Epithelial cell of proximal tubule (primary cell): ENCODE measurements around the gene RNF167. TPM values are rescaled to one million over a fixed set of nuclear protein-coding genes. Genes with fewer than 3 reads are reported as not detected.
"Not testable (repeated sequence)": the region's sequence is repeated elsewhere in the genome, so short reads cannot be mapped to it uniquely, and the experiment has no call there.

Experiments used
- DNase-seq: peaks from one replicate; pipeline ENCODE4 v3.0.0-alpha.2; 2011; ENCODE audit warnings: low read depth
- H3K4me3 ChIP-seq: 2 replicates; pipeline ENCODE4 v1.5.1; 2011; ENCODE audit warnings: low read depth, mild to moderate bottlenecking, low read length
- total RNA-seq: library from RNA; depleted of rRNA; stranded (reverse); fragments of >200 nt; gene quantifications from 2 replicates; pipeline ENCODE4 v1.2.3, GENCODE V29; 2015
- TF ChIP-seq, protein P1 (sequence below): conservative IDR thresholded peaks from 2 replicates; pipeline ENCODE4 v1.5.1; 2012; ENCODE audit warnings: low read depth, mild to moderate bottlenecking, low read length

Gene RNF167
- total RNA-seq, 1 donor from 2014 or later: 55.1 TPM

DNA sequence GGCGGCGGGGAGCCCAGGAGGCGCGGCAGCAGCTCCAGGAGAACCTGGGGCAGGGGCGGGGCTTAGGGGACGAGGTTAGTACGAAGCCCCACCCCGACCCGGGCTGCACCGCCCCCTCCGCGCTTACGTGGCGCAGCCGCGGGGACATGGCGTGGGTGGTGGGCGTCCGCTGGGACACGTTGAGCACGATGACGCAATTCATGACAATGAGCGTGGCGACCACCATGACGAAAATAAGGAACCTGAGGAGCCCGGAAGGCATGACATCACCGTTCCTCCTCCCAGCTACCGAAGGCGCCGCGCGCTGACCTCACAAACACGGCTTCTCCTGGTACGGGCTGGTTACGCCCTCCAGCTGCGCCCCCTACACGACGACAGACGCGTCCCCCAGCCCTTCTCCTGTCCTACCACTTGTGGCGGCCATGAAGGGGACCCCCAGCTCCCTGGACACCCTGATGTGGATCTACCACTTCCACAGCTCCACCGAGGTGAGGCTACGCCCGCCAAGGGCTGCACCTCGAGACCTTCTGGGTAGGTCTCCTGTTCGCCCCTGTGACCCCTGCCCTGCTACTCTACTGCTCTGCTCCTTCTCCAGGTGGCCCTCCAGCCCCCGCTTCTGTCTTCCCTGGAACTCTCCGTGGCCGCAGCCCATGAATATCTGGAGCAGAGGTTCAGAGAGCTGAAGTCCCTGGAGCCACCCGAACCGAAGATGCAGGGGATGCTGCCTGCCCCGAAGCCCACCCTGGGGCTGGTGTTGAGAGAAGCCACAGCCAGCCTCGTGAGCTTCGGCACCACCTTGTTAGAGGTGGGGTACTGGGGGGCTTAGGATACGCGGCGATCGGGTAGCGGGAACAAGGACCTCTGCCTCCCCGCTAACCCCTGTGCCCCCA lies 40.5 kb upstream of the RNF167 start, which contains the start of gene C17orf107:
Gene C17orf107, plus strand, starts transcription at position 196 of the 890 bp plus-strand sequence. Its CDS starts 227 bp downstream, at position 423.
- no peak for DNase-seq
- H3K4me3 ChIP-seq: peak within 1 kb of the TSS; percentile 50
- TF ChIP-seq, protein P1, sequence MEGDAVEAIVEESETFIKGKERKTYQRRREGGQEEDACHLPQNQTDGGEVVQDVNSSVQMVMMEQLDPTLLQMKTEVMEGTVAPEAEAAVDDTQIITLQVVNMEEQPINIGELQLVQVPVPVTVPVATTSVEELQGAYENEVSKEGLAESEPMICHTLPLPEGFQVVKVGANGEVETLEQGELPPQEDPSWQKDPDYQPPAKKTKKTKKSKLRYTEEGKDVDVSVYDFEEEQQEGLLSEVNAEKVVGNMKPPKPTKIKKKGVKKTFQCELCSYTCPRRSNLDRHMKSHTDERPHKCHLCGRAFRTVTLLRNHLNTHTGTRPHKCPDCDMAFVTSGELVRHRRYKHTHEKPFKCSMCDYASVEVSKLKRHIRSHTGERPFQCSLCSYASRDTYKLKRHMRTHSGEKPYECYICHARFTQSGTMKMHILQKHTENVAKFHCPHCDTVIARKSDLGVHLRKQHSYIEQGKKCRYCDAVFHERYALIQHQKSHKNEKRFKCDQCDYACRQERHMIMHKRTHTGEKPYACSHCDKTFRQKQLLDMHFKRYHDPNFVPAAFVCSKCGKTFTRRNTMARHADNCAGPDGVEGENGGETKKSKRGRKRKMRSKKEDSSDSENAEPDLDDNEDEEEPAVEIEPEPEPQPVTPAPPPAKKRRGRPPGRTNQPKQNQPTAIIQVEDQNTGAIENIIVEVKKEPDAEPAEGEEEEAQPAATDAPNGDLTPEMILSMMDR: no peak

DNA sequence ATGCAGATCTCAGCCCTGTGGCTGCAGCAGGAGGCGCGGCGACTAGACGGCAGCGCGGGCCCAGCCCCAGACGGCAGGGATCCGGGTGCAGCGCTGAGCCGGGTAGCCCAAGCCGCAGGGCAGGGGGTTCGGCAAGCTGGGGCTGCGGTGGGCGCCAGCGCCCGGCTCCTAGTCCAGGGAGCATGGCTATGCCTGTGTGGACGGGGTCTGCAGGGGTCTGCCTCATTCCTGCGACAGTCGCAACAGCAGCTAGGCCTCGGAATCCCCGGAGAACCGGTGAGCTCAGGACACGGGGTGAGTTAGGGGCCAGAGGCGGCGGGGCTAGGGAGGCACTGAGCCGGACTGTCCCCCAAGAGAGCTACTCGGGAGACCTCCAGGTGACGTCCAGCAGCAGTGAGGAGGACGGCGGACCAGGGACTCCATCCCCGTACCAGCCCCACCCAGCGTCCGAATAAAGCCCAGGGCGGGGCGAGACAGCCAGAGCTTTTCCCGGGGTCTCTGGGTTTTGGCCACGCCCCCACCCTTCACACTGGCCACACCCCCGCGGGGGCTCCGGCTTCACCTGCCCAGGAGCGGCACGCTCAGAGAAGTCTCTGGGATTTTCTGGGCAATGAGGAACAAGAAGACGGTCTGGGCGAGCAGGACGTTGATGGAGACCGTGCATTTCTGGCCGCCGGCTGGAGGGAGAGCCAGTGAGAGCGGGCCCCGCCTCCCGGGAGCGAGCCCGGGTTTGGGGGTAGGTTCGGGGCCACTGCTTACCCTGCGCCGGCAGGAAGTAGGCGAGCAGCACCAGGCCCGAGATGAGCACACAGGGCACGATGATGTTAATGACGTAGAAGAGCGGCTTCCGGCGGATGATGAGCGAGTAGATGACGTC lies 39.6 kb upstream of the RNF167 start:
- TF ChIP-seq, protein P1: no peak
- H3K4me3 ChIP-seq: no peak overlapping the region
- DNase-seq: no peak

DNA sequence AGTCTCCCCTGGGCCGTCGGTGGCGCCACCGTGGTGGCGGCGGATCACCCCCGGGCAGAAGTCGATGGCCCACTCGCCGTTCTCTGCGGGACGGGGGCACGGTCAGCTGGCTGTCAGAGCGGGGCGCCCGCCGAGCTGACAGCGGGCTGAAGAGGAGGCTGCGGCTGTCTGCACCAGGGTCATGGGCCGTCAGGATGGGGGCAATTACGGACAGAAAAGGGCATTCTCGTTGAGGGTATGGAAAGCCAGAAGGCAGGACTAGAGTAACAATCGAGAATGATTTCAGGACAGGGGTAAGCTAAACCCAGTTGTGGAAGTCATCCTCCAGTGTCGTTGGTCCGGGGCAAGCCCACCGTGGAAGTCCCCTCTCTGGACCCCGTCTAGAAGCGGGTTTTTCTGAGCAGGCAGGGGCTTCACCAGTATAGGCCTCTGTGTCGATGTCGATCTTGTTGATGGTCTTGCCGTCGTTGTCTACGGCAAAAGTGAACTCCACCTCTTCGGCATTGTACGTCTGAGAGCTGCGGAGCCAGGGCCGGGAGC lies 38.9 kb upstream of the RNF167 start:
- DNase-seq: no peak
- TF ChIP-seq, protein P1: no peak
- H3K4me3 ChIP-seq: no peak overlapping the region

DNA sequence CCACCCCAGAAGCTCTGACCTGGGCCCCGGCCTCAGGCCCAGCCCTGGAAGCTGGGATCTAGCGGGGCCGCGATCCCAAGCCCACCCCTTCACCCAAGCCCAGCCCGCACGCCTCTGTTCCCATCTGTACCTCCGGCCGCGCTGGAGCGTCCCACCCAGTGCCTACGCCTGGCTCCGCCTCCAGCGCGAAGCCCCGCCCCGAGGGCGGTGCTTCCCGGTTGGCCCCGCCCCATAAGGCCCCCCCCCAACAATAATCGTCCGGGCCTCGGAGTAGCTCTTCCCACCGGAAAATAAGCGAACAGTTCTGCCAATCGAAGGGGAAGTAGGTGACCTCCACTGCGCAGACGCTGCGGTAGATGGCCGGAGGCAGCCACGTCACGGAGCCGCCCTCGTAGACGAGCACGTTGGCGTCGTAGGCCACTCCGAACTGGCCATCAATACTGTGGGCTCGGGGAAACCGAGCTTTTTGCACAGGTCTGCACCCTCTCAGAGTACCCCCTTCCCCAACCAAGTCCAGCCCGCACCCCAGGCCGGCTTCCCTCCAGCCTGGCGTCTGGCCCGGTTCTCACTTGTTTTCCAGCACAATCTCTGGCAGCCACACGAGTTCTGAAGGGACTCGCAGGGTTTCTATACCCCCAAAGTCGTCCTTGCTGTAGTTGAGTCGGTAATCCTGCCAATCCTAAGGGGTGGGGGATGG lies 38.3 kb upstream of the RNF167 start:
- TF ChIP-seq, protein P1: no peak
- no peak overlapping the region for H3K4me3 ChIP-seq
- DNase-seq: no peak

DNA sequence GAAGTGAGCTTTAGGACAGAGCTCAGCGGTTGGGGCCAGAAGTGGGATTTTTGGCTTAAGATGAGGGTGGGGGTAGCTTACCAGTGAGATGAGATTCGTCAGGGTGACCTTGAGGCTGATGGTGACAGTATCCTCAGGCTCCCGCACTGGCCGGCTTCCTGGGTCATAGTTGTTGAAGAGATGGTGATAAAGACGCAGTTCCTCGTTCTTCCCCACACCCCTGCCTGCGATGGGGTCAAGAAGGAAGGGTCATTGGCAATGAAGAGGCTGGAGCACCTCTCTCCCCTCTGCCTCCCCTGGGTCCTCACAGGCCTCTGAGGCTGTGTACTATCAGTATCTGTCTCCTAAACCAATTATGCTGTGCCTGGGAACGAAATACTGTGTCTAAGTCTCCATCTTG lies 37.5 kb upstream of the RNF167 start:
- no peak overlapping the region for H3K4me3 ChIP-seq
- DNase-seq: no peak
- TF ChIP-seq, protein P1: no peak

DNA sequence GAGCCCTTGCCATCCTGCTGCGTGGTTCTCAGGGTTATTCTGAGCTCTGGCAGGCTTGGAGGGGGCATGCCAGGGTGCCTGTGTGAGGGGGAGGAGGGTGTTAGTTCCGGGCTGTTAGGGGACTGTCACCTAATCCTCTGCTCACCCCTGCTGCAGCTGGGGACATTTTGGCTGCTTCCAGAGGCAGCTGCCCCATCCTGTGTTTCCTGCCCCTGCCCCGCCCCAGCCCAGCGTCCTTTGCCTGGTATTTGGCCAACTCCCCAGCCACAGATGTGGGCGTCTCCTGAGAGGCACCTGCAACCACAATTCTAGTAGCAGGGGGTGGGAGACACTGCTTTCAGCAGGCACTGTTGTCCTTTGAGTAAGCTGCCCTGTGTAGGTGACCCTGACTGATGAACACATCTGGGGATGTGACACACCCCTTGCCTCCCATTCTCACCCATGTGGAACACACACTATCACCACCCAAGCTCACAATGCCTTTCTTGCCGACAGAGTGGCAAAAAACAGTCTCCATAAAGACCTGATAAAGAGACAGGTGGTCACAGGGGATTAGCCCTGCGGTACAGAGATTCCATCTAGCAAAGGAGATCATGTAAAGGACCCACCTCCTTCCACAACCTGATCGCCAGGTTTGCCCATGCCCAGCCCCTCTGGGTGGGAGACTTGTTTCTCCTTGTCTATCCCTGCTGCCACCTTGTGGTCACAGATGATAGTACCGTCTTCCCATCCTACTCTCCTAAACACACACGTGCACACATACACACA lies 36.8 kb upstream of the RNF167 start, which contains the start of gene CHRNE:
Gene CHRNE, minus strand, starts transcription at position 48 of the 768 bp plus-strand sequence. Its CDS starts 35 bp downstream, at position 13.
- TF ChIP-seq, protein P1: peak; percentile 78
- DNase-seq: no peak
- H3K4me3 ChIP-seq: no peak within 1 kb of the TSS

DNA sequence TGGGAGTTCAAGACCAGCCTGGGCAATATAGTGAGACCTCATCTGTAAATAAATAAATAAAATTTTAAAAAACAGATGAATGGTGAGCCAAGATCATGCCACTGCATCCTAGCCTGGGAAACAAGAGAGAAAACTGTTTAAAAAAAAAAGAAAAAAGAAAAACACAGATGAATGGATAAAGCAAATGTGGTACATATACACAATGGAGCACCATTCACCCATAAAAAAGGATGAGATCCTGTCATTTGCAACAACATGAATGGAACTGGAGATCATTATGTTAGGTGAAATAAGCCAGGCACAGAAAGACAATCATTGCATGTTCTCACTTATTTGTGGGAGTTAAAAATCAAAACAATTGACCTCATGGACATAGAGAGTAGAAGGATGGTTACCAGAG lies 33.4 kb upstream of the RNF167 start:
- not testable (repeated sequence) for DNase-seq

More for the DNA sequence above, 33.4 kb upstream of the RNF167 start:
- not testable (repeated sequence) for H3K4me3 ChIP-seq
